Breast epithelium (tissue), 4 donors: Measurements from ENCODE around the gene SPDYE17. TPM values are rescaled to one million over a fixed set of nuclear protein-coding genes. Genes with fewer than 3 reads are reported as not detected.
"Not testable (repeated sequence)": the region's sequence is repeated elsewhere in the genome, so short reads cannot be mapped to it uniquely, and the experiment has no call there.

ENCODE experiments used
- DNase-seq, 2 donors: peaks; one replicate each; pipeline ENCODE4 v3.0.0-alpha.2; 2019; ENCODE audit warnings: low spot score in 2 of 2
- H3K27ac ChIP-seq, 2 donors: fragments of 200-600 bp; sonication (generic) in 1 of 2; one replicate each; pipeline ENCODE4 v1.5.1; 2016 to 2019; ENCODE audit warnings: mild to moderate bottlenecking in 1 of 2
- H3K27me3 ChIP-seq, 2 donors: fragments of 200-600 bp; sonication (generic) in 1 of 2; one replicate each; pipeline versions ENCODE4 v1.5.1 to v1.6.0; 2017 to 2019; ENCODE audit warnings: control low read depth in 1 of 2, mild to moderate bottlenecking in 1 of 2
- H3K36me3 ChIP-seq: fragments of 200-600 bp; one replicate; pipeline ENCODE4 v1.5.1; 2019
- H3K4me1 ChIP-seq, 2 donors: fragments of 200-600 bp; sonication (generic); one replicate each; pipeline ENCODE4 v1.5.1; 2016 to 2019; ENCODE audit warnings: control low read depth in 1 of 2
- H3K4me3 ChIP-seq, 3 donors: fragments of 200-600 bp; sonication (generic); 1 replicate in 2 of 3; 2 replicates in 1 of 3; pipeline ENCODE4 v1.5.1; 2016 to 2019; ENCODE audit warnings: mild to moderate bottlenecking in 3 of 3, moderate library complexity in 2 of 3
- H3K9me3 ChIP-seq, 2 donors: fragments of 200-600 bp; sonication (generic) in 1 of 2; one replicate each; pipeline ENCODE4 v1.5.1; 2016 to 2019; ENCODE audit warnings: control low read depth in 1 of 2
- POLR2AphosphoS5 ChIP-seq, 3 donors: sonication (generic); formaldehyde crosslinking; IDR thresholded peaks; one replicate each; pipeline ENCODE4 v1.6.1; 2017; ENCODE audit warnings: antibody characterized with exemption in 3 of 3
- intact Hi-C: fragments of 100-400 bp; cut with DNase I; formaldehyde crosslinking; loops from one replicate; pipeline ENCODE4 v1.15.1; 2023; ENCODE audit warnings: low total_unique reads
- total RNA-seq, 3 donors: library from RNA; depleted of rRNA; stranded (reverse); fragments of >200 nt; gene quantifications; one replicate each; pipeline ENCODE4 v1.1.0, GENCODE V29; 2016

SPDYE17 gene
- total RNA-seq, 3 donors from 2014 or later = not detected

- H3K27me3 ChIP-seq, H3K4me1 ChIP-seq, intact Hi-C loops, H3K4me3 ChIP-seq, H3K36me3 ChIP-seq, H3K27ac ChIP-seq, H3K9me3 ChIP-seq: not testable (repeated sequence)
- TF ChIP-seq POLR2AphosphoS5 (IDR thresholded peaks at IDR 0.05) = peak in 1 of 3 donors; percentile 25
- peak; percentile 82 to 86 for DNase-seq
Observed at GRCh38 chr7:77008000-77008399, 24.2 kb downstream of the SPDYE17 start.

DNA sequence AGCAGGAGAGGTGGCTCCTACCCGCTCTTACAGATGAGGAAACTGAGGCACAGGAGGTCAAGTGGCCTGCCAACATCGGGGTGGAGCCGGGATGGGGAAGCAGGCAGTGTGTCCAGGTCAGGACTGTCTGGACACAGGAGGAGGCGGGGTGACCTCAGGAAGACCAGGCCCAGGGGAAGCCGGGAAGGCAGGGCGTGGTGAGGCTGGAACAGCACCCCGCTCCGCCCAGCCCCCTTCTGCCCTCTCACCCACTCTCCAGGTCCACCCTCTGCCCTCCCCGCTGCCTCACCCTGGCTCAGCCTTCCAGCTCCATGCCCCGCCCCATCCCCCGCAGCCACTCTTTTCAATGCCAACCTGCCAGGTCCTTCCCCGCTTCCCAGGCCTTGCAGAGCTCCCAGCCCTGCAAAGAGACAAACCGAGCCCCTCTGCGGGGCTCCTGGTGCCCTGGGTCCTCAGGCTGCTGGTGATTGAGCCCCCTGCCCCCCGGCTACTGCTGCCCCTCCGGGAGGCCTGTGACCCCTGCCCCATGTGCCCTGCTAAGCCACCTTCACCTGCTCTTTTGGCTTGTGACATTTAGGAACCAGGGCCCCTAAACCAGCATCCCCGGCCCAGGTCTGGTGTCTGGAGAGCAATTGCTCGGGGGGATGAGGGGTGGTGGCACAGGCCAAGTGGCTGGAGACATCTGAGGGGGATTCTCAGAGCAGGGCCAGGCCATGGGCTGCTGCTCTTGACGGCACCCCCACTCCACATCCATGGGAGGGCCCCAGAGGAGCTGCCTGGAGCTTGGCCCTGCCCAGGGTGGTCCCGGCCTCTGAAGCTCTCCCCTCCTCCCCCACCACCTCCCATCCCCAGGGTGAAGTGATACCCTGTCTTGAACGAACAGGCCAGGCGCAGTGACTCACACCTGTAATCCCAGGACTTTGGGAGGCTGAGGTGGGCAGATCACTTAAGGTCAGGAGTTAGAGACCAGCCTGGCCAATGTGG, 25.7 kb downstream of the SPDYE17 start:
- H3K36me3 ChIP-seq, H3K4me3 ChIP-seq, H3K9me3 ChIP-seq, DNase-seq, H3K27ac ChIP-seq, intact Hi-C loops, H3K27me3 ChIP-seq, H3K4me1 ChIP-seq: not testable (repeated sequence)

- H3K27ac ChIP-seq, intact Hi-C loops, DNase-seq, H3K4me3 ChIP-seq, H3K9me3 ChIP-seq, H3K4me1 ChIP-seq, H3K27me3 ChIP-seq, H3K36me3 ChIP-seq: not testable (repeated sequence)
Observed at GRCh38 chr7:77005461-77006057, 26.6 kb downstream of the SPDYE17 start.

DNA sequence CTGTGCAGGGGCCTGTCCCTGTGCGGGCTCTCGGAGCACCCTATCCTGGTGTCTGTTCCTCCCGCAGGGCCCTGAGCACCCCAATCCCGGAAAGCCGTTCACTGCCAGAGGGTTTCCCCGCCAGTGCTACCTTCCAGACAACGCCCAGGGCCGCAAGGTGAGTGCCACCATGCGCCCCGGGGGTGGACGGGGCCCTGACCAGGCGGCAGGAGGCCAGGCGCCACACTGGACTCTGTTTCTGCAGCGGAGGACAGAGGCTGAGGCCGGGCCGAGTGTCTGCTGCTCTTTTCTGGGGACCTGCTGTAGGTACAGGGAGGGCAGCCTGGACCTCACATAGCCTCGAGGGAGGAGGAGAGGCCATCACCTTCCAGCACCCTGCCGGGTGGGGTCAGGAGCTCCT, 28.0 kb downstream of the SPDYE17 start:
- H3K27ac ChIP-seq, H3K9me3 ChIP-seq, H3K4me3 ChIP-seq, intact Hi-C loops, H3K36me3 ChIP-seq, H3K27me3 ChIP-seq, DNase-seq, H3K4me1 ChIP-seq: not testable (repeated sequence)

DNA sequence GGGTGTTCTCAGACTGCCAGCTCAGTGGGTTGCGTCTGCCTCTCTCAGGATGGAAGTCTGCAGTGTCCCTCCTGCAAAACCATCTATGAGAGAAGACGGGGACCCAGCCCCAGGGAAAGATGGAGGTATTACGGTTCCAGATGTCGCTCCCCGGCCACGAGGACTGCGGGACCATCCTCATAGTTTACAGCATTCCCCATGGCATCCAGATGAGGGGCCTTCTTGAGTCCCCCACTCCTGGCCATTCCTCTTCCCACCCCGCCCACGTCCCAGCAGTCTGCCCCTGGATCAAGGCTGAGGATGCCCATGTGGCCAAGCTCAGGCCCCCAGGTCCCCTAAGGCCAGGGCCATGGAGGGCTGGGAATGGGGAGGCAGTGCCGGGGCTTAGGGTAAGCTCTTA, 28.9 kb downstream of the SPDYE17 start:
- H3K27me3 ChIP-seq, H3K4me3 ChIP-seq, H3K36me3 ChIP-seq, DNase-seq, H3K27ac ChIP-seq, intact Hi-C loops, H3K9me3 ChIP-seq, H3K4me1 ChIP-seq: not testable (repeated sequence)

- H3K4me1 ChIP-seq, H3K27ac ChIP-seq, H3K4me3 ChIP-seq, H3K36me3 ChIP-seq, H3K9me3 ChIP-seq, H3K27me3 ChIP-seq, DNase-seq, intact Hi-C loops: not testable (repeated sequence)
Observed at GRCh38 chr7:77002678-77003233, 29.4 kb downstream of the SPDYE17 start.

- DNase-seq, intact Hi-C loops, H3K27ac ChIP-seq, H3K36me3 ChIP-seq, H3K4me3 ChIP-seq, H3K4me1 ChIP-seq, H3K27me3 ChIP-seq, H3K9me3 ChIP-seq: not testable (repeated sequence)
Observed at GRCh38 chr7:77002104-77002503, 30.1 kb downstream of the SPDYE17 start.

DNA sequence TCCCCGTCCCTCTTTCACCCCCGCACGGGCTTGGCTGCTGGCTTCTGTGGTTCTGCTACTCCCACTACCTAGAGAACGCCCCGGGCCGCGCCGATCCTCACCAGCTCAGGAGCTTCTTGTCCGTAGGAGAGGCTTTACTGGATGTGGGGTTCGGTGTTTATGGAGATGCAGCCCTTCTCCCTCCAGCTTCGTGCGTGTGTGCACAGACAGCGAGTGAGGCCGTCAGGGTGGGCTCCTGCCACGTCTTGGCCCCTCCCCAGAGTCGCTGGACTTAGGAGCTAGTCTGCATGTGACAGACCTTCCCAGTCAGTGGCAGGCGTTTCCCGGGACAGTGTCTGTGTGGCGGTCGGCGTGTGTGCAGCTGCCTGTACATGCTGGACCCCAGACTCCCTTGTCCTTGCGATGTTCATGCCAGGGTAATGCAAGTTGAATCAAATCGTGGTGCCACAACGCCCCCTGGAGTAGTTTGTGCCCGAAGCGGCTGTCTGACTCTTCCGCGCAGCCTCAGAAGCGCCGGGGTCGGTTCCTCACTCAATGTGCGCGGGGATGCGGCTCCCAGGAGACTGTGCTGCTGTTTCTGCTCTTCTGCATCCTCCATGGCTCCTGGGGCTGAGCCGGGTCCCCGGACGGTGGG, 32.6 kb downstream of the SPDYE17 start:
- not testable (repeated sequence) for H3K27ac ChIP-seq, H3K36me3 ChIP-seq

GRCh38 chr7:76998764-76999450, 33.3 kb downstream of the SPDYE17 start:
- DNase-seq, H3K27me3 ChIP-seq, H3K27ac ChIP-seq, intact Hi-C loops, H3K4me1 ChIP-seq, H3K36me3 ChIP-seq, H3K9me3 ChIP-seq, H3K4me3 ChIP-seq: not testable (repeated sequence)

More for the DNA sequence above, 32.6 kb downstream of the SPDYE17 start:
- H3K27me3 ChIP-seq, intact Hi-C loops, H3K4me1 ChIP-seq, H3K9me3 ChIP-seq, H3K4me3 ChIP-seq, DNase-seq: not testable (repeated sequence)
